Mesenchymal stem cell (in vitro differentiated cells and primary cell): ENCODE data around the gene HNRNPUL2.
"Not testable (repeated sequence)": the region's sequence is repeated elsewhere in the genome, so short reads cannot be mapped to it uniquely, and the experiment has no call there.

Experiments
- DNase-seq: peaks from one replicate; pipeline ENCODE4 v3.0.0-alpha.2; 2013
- H2AFZ ChIP-seq: one replicate; pipeline ENCODE4 v1.6.1; 2013; ENCODE audit warnings: low read depth, mild to moderate bottlenecking, control low read depth, inconsistent platforms, low read length, moderate library complexity
- H2AK5ac ChIP-seq: 2 replicates; pipeline ENCODE4 v1.6.1; 2013; ENCODE audit warnings: low read length, moderate library complexity, mild to moderate bottlenecking, inconsistent platforms; ENCODE audit not compliant: severe bottlenecking
- H2BK120ac ChIP-seq: one replicate; pipeline ENCODE4 v1.6.1; 2013; ENCODE audit warnings: low read depth, mild to moderate bottlenecking, inconsistent platforms, low read length, moderate library complexity
- H2BK12ac ChIP-seq, 2 experiments: one replicate each; pipeline ENCODE4 v1.6.1; 2013; ENCODE audit warnings: inconsistent platforms in 2 of 2, low read length in 2 of 2, mild to moderate bottlenecking in 2 of 2, moderate library complexity in 2 of 2, control low read depth in 1 of 2
- H2BK15ac ChIP-seq: one replicate; pipeline ENCODE4 v1.6.1; 2013; ENCODE audit warnings: mild to moderate bottlenecking, low read depth, inconsistent platforms; ENCODE audit not compliant: poor library complexity, severe bottlenecking
- H2BK5ac ChIP-seq: 2 replicates; pipeline ENCODE4 v1.6.1; 2013; ENCODE audit warnings: low read depth, mild to moderate bottlenecking, low read length, control low read depth, inconsistent platforms; ENCODE audit not compliant: poor library complexity, severe bottlenecking
- H3K14ac ChIP-seq, 2 experiments: one replicate each; pipeline ENCODE4 v1.6.1; 2013; ENCODE audit warnings: inconsistent platforms in 2 of 2, low read length in 2 of 2, control low read depth in 1 of 2, mild to moderate bottlenecking in 1 of 2, moderate library complexity in 1 of 2
- H3K18ac ChIP-seq, 2 experiments: one replicate each; pipeline ENCODE4 v1.6.1; 2013; ENCODE audit warnings: inconsistent platforms in 2 of 2, low read length in 2 of 2, control low read depth in 1 of 2, low read depth in 1 of 2, mild to moderate bottlenecking in 1 of 2
- H3K23ac ChIP-seq, 2 experiments: one replicate each; pipeline ENCODE4 v1.6.1; 2013; ENCODE audit warnings: inconsistent platforms in 2 of 2, low read length in 2 of 2, mild to moderate bottlenecking in 2 of 2, moderate library complexity in 2 of 2, control low read depth in 1 of 2
- H3K27ac ChIP-seq: 2 replicates; pipeline ENCODE4 v1.5.1; 2013; ENCODE audit warnings: mild to moderate bottlenecking, moderate library complexity, low read length, control low read depth, inconsistent platforms; ENCODE audit not compliant: poor library complexity, severe bottlenecking
- H3K27me3 ChIP-seq, 2 experiments: 2 replicates each; pipeline versions ENCODE4 v1.6.1 to v1.7.0; 2013; ENCODE audit warnings: low read length in 2 of 2, mild to moderate bottlenecking in 2 of 2, moderate library complexity in 2 of 2, control low read depth in 1 of 2, inconsistent platforms in 1 of 2; ENCODE audit not compliant: control insufficient read depth in 1 of 2, insufficient read depth in 1 of 2
- H3K36me3 ChIP-seq, 2 experiments: 2 replicates each; pipeline versions ENCODE4 v1.6.1 to v1.7.0; 2013; ENCODE audit warnings: low read length in 2 of 2, control low read depth in 1 of 2, inconsistent platforms in 1 of 2, low read depth in 1 of 2, mild to moderate bottlenecking in 1 of 2; ENCODE audit not compliant: insufficient read depth in 2 of 2, control insufficient read depth in 1 of 2
- H3K4ac ChIP-seq, 2 experiments: one replicate each; pipeline ENCODE4 v1.6.1; 2013; ENCODE audit warnings: inconsistent platforms in 2 of 2, low read length in 2 of 2, mild to moderate bottlenecking in 2 of 2, moderate library complexity in 2 of 2, control low read depth in 1 of 2, low read depth in 1 of 2
- H3K4me1 ChIP-seq: 2 replicates; pipeline ENCODE4 v1.6.1; 2013; ENCODE audit warnings: low read depth, low read length, control low read depth; ENCODE audit not compliant: control insufficient read depth, insufficient read depth
- H3K4me2 ChIP-seq: 2 replicates; pipeline ENCODE4 v1.6.1; 2013; ENCODE audit warnings: low read length, mild to moderate bottlenecking, inconsistent platforms; ENCODE audit not compliant: poor library complexity, severe bottlenecking
- H3K4me3 ChIP-seq, 2 experiments: 2 replicates each; pipeline versions ENCODE4 v1.5.1 to v1.7.0; 2013; ENCODE audit warnings: low read length in 2 of 2, mild to moderate bottlenecking in 2 of 2, control low read depth in 1 of 2, low read depth in 1 of 2; ENCODE audit not compliant: insufficient read depth in 1 of 2
- H3K79me1 ChIP-seq: replicated peaks from 2 replicates; pipeline ENCODE4 v1.6.1; 2013; ENCODE audit warnings: mild to moderate bottlenecking, control low read depth, low read length, inconsistent platforms; ENCODE audit not compliant: poor library complexity, severe bottlenecking
- H3K9ac ChIP-seq: 2 replicates; pipeline ENCODE4 v1.7.0; 2013; ENCODE audit warnings: mild to moderate bottlenecking, low read length, moderate library complexity
- H3K9me3 ChIP-seq: 2 replicates; pipeline ENCODE4 v1.7.0; 2013; ENCODE audit warnings: mild to moderate bottlenecking, low read length; ENCODE audit not compliant: control insufficient read depth
- H4K8ac ChIP-seq: one replicate; pipeline ENCODE4 v1.6.1; 2013; ENCODE audit warnings: inconsistent platforms, mild to moderate bottlenecking, low read length, moderate library complexity
- H4K91ac ChIP-seq: one replicate; pipeline ENCODE4 v1.6.1; 2013; ENCODE audit warnings: mild to moderate bottlenecking, low read length, inconsistent platforms
- WGBS: methylation state at CpG from one replicate; pipeline ENCODE4 v1.1.7; 2013; ENCODE audit warnings: mixed read lengths; 5-methylcytosine and 5-hydroxymethylcytosine counted together

Gene HNRNPUL2

GRCh38 chr11:62706850-62707247, 20.4 kb downstream of the HNRNPUL2 start:
- peak overlapping the region in 1 of 2 experiments; percentile 5 for H3K14ac ChIP-seq
- H2BK12ac ChIP-seq, result no peak overlapping the region
- no peaks in the 10 kb centered on the region for H3K27me3 ChIP-seq
- H3K4me2 ChIP-seq, result peak overlapping the region; percentile 93
- H2BK120ac ChIP-seq, result no peak overlapping the region
- H3K4me3 ChIP-seq, result peak overlapping the region in 1 of 2 experiments; percentile 91
- no peaks in the 10 kb centered on the region for H3K9me3 ChIP-seq
- peak overlapping the region in 1 of 2 experiments; percentile 34 for H3K4ac ChIP-seq
- H3K79me1 ChIP-seq, result peaks cover 18% of the 10 kb centered on the region
- H2AK5ac ChIP-seq, result peak overlapping the region; percentile 6
- H3K36me3 ChIP-seq, result peaks cover 35 to 37% of the 10 kb centered on the region in 2 experiments
- no peak for DNase-seq
- H2BK15ac ChIP-seq, result no peak overlapping the region
- H4K91ac ChIP-seq, result no peak overlapping the region
- peak overlapping the region; percentile 35 for H4K8ac ChIP-seq
- H2BK5ac ChIP-seq, result no peak overlapping the region
- peak overlapping the region; percentile 68 for H3K27ac ChIP-seq
- 57% methylated on average over 8 of the region's 8 CpGs for WGBS
- peak overlapping the region; percentile 79 for H3K9ac ChIP-seq
- H3K4me1 ChIP-seq, result peaks cover 33% of the 10 kb centered on the region
- H3K18ac ChIP-seq, result peak overlapping the region; percentile 56 to 62
- H3K23ac ChIP-seq, result no peak overlapping the region
- no peak overlapping the region for H2AFZ ChIP-seq

- peak overlapping the region; percentile 60 for H2BK15ac ChIP-seq
- no peak overlapping the region for H4K91ac ChIP-seq
- H4K8ac ChIP-seq, result peak overlapping the region; percentile 55
- peak overlapping the region; percentile 77 to 91 for H3K4me3 ChIP-seq
- H3K36me3 ChIP-seq, result peaks cover 36 to 37% of the 10 kb centered on the region in 2 experiments
- WGBS, result 4% methylated on average over 73 of the region's 73 CpGs
- H2BK12ac ChIP-seq, result no peak overlapping the region
- H3K27me3 ChIP-seq, result no peaks in the 10 kb centered on the region
- peaks cover 33% of the 10 kb centered on the region for H3K4me1 ChIP-seq
- peak overlapping the region; percentile 21 for H2AFZ ChIP-seq
- H3K4ac ChIP-seq, result peak overlapping the region in 1 of 2 experiments; percentile 34
- no peak overlapping the region for H2BK5ac ChIP-seq
- H3K23ac ChIP-seq, result peak overlapping the region in 1 of 2 experiments; percentile 2
- peak overlapping the region; percentile 98 for H3K9ac ChIP-seq
- peak overlapping the region; percentile 82 for H3K27ac ChIP-seq
- H2BK120ac ChIP-seq, result no peak overlapping the region
- peak overlapping the region in 1 of 2 experiments; percentile 5 for H3K14ac ChIP-seq
- peak; percentile 95 for DNase-seq
- H2AK5ac ChIP-seq, result peak overlapping the region; percentile 6
- peak overlapping the region; percentile 93 for H3K4me2 ChIP-seq
- peaks cover 18% of the 10 kb centered on the region for H3K79me1 ChIP-seq
- H3K9me3 ChIP-seq, result no peaks in the 10 kb centered on the region
- H3K18ac ChIP-seq, result peak overlapping the region; percentile 56 to 79
Measured at GRCh38 chr11:62705880-62706849, 21.1 kb downstream of the HNRNPUL2 start.

GRCh38 chr11:62705413-62705812, 21.8 kb downstream of the HNRNPUL2 start:
- peak overlapping the region in 1 of 2 experiments; percentile 8 for H3K14ac ChIP-seq
- H3K79me1 ChIP-seq, result peaks cover 18% of the 10 kb centered on the region
- no peak overlapping the region for H2BK5ac ChIP-seq
- WGBS, result 78% methylated on average over 7 of the region's 7 CpGs
- H2BK120ac ChIP-seq, result no peak overlapping the region
- no peak overlapping the region for H2BK15ac ChIP-seq
- peak overlapping the region in 1 of 2 experiments; percentile 91 for H3K4me3 ChIP-seq
- DNase-seq, result no peak
- H2AK5ac ChIP-seq, result no peak overlapping the region
- H4K91ac ChIP-seq, result peak overlapping the region; percentile 81
- H3K27me3 ChIP-seq, result no peaks in the 10 kb centered on the region
- H2BK12ac ChIP-seq, result peak overlapping the region in 1 of 2 experiments; percentile 1
- peak overlapping the region; percentile 98 for H3K9ac ChIP-seq
- peak overlapping the region; percentile 68 for H3K4me2 ChIP-seq
- no peak overlapping the region for H2AFZ ChIP-seq
- H3K36me3 ChIP-seq, result peaks cover 35 to 36% of the 10 kb centered on the region in 2 experiments
- H3K18ac ChIP-seq, result peak overlapping the region in 1 of 2 experiments; percentile 19
- peaks cover 33% of the 10 kb centered on the region for H3K4me1 ChIP-seq
- peak overlapping the region in 1 of 2 experiments; percentile 63 for H3K23ac ChIP-seq
- no peaks in the 10 kb centered on the region for H3K9me3 ChIP-seq
- no peak overlapping the region for H3K4ac ChIP-seq
- peak overlapping the region; percentile 82 for H3K27ac ChIP-seq
- H4K8ac ChIP-seq, result no peak overlapping the region

- H3K18ac ChIP-seq, H3K27me3 ChIP-seq, H2AFZ ChIP-seq: not testable (repeated sequence)
Measured at GRCh38 chr11:62703921-62704320, 23.3 kb downstream of the HNRNPUL2 start.

More at GRCh38 chr11:62703921-62704320, 23.3 kb downstream of the HNRNPUL2 start:
- H3K9ac ChIP-seq, H4K8ac ChIP-seq, H2BK12ac ChIP-seq, H3K23ac ChIP-seq, H3K4me2 ChIP-seq, H2AK5ac ChIP-seq, H2BK5ac ChIP-seq, H2BK15ac ChIP-seq, H3K4me3 ChIP-seq, H3K4ac ChIP-seq, H4K91ac ChIP-seq, H3K9me3 ChIP-seq, H2BK120ac ChIP-seq, DNase-seq, H3K27ac ChIP-seq, H3K14ac ChIP-seq: not testable (repeated sequence)
- peaks cover 25% of the 10 kb centered on the region for H3K4me1 ChIP-seq
- H3K79me1 ChIP-seq, result peaks cover 20% of the 10 kb centered on the region
- H3K36me3 ChIP-seq, result peaks cover 32 to 34% of the 10 kb centered on the region in 2 experiments
- WGBS, result 100% methylated on average over 3 of the region's 4 CpGs
